K562 (cell line): ENCODE results near the gene LRRC8A. TPM values are rescaled to one million over a fixed set of nuclear protein-coding genes. Genes with fewer than 3 reads are reported as not detected.

ENCODE experiments used
- CGGBP1 ChIP-seq: fragments of 250-450 bp; sonication (Bioruptor Pico); IDR thresholded peaks from 2 replicates; pipeline ENCODE4 v1.9.0; 2021; ENCODE audit warnings: mild to moderate bottlenecking
- COPS2 ChIP-seq: fragments of 450-650 bp; conservative IDR thresholded peaks from 2 replicates; pipeline ENCODE4 v1.6.1; 2016; ENCODE audit warnings: mild to moderate bottlenecking, moderate library complexity
- CREB3L1 ChIP-seq: fragments of 450-650 bp; IDR thresholded peaks from 2 replicates; pipeline ENCODE4 v1.6.1; 2014; ENCODE audit warnings: low read depth, mild to moderate bottlenecking, moderate library complexity, borderline replicate concordance
- ESRRA ChIP-seq: fragments of 450-650 bp; IDR thresholded peaks from 2 replicates; pipeline ENCODE4 v1.6.1; 2014; ENCODE audit warnings: low read depth, mild to moderate bottlenecking, moderate library complexity, borderline replicate concordance
- KDM4B ChIP-seq, 2 experiments: fragments of 450-650 bp in 1 of 2; sonication (generic) in 1 of 2; IDR thresholded peaks; 2 replicates each; pipeline ENCODE4 v1.6.1; 2016 to 2017; ENCODE audit warnings: borderline replicate concordance in 2 of 2, antibody characterized with exemption in 1 of 2, low read depth in 1 of 2, mild to moderate bottlenecking in 1 of 2
- NCOA1 ChIP-seq: fragments of 450-650 bp; IDR thresholded peaks from 2 replicates; pipeline ENCODE4 v1.6.1; 2016; ENCODE audit warnings: low read depth
- POLR2B ChIP-seq: fragments of 450-650 bp; IDR thresholded peaks from 2 replicates; pipeline ENCODE4 v1.6.1; 2018; ENCODE audit warnings: low read depth; ENCODE audit not compliant: partially characterized antibody
- POLR2G ChIP-seq: fragments of 200-400 bp; formaldehyde crosslinking; IDR thresholded peaks from 2 replicates; pipeline ENCODE4 v1.6.1; 2017; ENCODE audit warnings: low read depth, mild to moderate bottlenecking, antibody characterized with exemption, low read length, moderate library complexity
- PTTG1 ChIP-seq: fragments of 450-650 bp; IDR thresholded peaks from 2 replicates; pipeline ENCODE4 v1.6.1; 2016; ENCODE audit warnings: low read depth, mild to moderate bottlenecking, missing genetic modification characterization, missing compliant biosample characterization
- RAD21 ChIP-seq, 2 experiments: fragments of 250-450 bp in 1 of 2; fragments of 450-650 bp in 1 of 2; sonication (Bioruptor Pico) in 1 of 2; formaldehyde crosslinking in 1 of 2; IDR thresholded peaks in 1 of 2; conservative IDR thresholded peaks in 1 of 2; 2 replicates each; pipeline versions ENCODE4 v1.4.0 to v1.8.0; 2020 to 2022; ENCODE audit warnings: mild to moderate bottlenecking in 2 of 2, moderate library complexity in 1 of 2
- RBBP5 ChIP-seq: fragments of 200-600 bp; sonication (generic); IDR thresholded peaks from 2 replicates; pipeline ENCODE4 v1.6.1; 2012; ENCODE audit warnings: borderline replicate concordance, mild to moderate bottlenecking, low read length, control low read depth, inconsistent platforms; ENCODE audit not compliant: insufficient read depth, poor library complexity, severe bottlenecking
- SIN3B ChIP-seq: fragments of 450-650 bp; IDR thresholded peaks from 2 replicates; pipeline ENCODE4 v1.6.1; 2017; ENCODE audit warnings: low read depth, mild to moderate bottlenecking, moderate library complexity
- SMARCE1 ChIP-seq: fragments of 450-650 bp; IDR thresholded peaks from 2 replicates; pipeline ENCODE4 v1.7.1; 2016; ENCODE audit warnings: mild to moderate bottlenecking
- YY1 ChIP-seq, 3 experiments: IDR thresholded peaks; 2 replicates each; pipeline ENCODE4 v1.6.1; 2011; ENCODE audit warnings: low read length in 2 of 3, mild to moderate bottlenecking in 2 of 3, moderate library complexity in 2 of 3, borderline replicate concordance in 1 of 3, control low read depth in 1 of 3, low read depth in 1 of 3; ENCODE audit not compliant: insufficient read depth in 3 of 3, insufficient replicate concordance in 2 of 3, control insufficient read depth in 1 of 3, insufficient read length in 1 of 3; ENCODE audit errors: extremely low read depth in 1 of 3
- ZNF146 ChIP-seq: IDR thresholded peaks from one replicate; pipeline ENCODE4 v1.6.1; 2018; ENCODE audit warnings: missing compliant biosample characterization; ENCODE audit not compliant: unreplicated experiment
- polyA plus RNA-seq, 8 experiments: library from polyadenylated mRNA; depleted of rRNA in 4 of 8; stranded (reverse) in 5 of 8; unstranded in 3 of 8; fragments of >200 nt; fragmentation: Nextera tagmentation in 2 of 8; fragmentation: Illumina TruSeq in 1 of 8; extraction: Ambion mirVana in 2 of 8; extraction: Trizol in 1 of 8; gene quantifications; 2 replicates each; pipeline versions ENCODE4 v1.2.1 to v1.2.3, GENCODE V29; 2011 to 2014; ENCODE audit warnings: inconsistent platforms in 1 of 8, missing spikeins in 1 of 8
- total RNA-seq, 7 experiments: library from RNA; depleted of rRNA in 6 of 7; stranded (reverse); fragments of >200 nt in 6 of 7; fragmentation: Illumina TruSeq in 2 of 7; extraction: Trizol in 2 of 7; gene quantifications; 2 replicates each; pipeline versions ENCODE4 v1.2.1 to v1.2.3, GENCODE V29; 2011 to 2021; ENCODE audit warnings: low replicate concordance in 1 of 7
- TF ChIP-seq, protein P1 (sequence below), 2 experiments: fragments of 450-650 bp; IDR thresholded peaks; 2 replicates each; pipeline ENCODE4 v1.6.1; 2018; ENCODE audit warnings: mild to moderate bottlenecking in 2 of 2, low read depth in 1 of 2; ENCODE audit not compliant: partially characterized antibody in 2 of 2
- TF ChIP-seq, protein P2 (sequence below): fragments of 250-450 bp; sonication (Bioruptor Pico); IDR thresholded peaks from 2 replicates; pipeline ENCODE4 v1.8.0; 2021; ENCODE audit warnings: moderate library complexity, mild to moderate bottlenecking, inconsistent platforms

The LRRC8A gene
- total and polyA plus RNA-seq, 9 of the 15 experiments (the other 6 are each of a cell fraction or from before 2014, with no cell fraction given): 2.9 to 24.7 (median 8.9) TPM

DNA sequence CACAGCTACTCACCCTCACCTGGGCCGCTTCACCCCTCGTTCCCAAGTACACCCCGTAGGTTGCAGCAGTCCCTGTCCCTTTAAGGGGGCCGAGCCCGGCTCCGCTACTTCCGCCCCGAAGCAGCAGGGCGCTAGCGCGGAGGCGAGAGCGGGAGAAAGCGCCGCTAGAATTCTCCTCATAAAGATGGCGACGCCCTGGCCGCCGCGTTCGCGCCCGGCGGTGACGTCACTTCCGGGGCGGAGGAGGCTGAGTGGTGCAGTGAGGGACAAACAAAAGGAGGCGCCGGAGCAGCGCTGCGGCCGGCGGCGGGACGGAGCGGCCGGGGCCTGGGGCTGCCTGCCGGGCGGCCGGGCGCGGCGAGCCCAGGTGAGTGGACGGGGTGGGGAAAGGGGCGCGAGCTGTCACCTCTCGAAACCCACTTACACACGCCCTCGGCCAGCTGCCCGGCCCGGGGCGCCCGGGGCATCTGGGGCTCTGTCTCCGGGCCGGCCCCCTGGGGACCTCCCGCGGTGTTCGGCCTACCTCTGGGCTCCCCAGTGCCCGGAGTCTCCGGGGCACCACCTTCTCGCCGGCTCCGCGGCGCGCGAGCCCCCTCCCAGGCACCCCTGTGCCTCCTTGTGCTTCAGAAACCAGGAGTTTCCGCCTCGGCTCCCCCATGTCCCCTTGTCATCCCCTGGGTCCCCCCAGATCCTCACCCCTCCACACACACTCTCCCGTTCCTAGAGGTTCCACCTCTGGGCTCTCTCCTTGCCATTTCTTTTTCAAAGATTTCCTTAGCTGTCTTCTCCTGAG, at the start of gene LRRC8A, which contains the start of gene KYAT1 (continued):
- TF ChIP-seq SMARCE1 (no peak), RAD21 (CRISPR knock-in tag; conservative IDR thresholded peaks at IDR 0.05 in 1 of 2, IDR thresholded peaks at IDR 0.05 in 1 of 2) (no peak), COPS2 (no peak), ESRRA (peak; percentile 32; the same call in 1 of the 2 replicates), POLR2B (no peak), CREB3L1 (peak; percentile 73), NCOA1 (peak; percentile 91), PTTG1 (tag) (no peak), RBBP5 (peak; percentile 73), POLR2G (peak; percentile 98), ZNF146 (peak; percentile 2), CGGBP1 (CRISPR knock-in tag) (no peak), KDM4B (IDR thresholded peaks at IDR 0.05; ENCODE audit: borderline replicate concordance in 2 of 2, low read depth in 1 of 2) (no peak), YY1 (IDR thresholded peaks at IDR 0.05; ENCODE audit: borderline replicate concordance in 1 of 3, control insufficient read depth in 1 of 3, extremely low read depth in 1 of 3, insufficient read depth in 3 of 3, insufficient read length in 1 of 3, insufficient replicate concordance in 2 of 3, low read depth in 1 of 3, low read length in 2 of 3) (peak; percentile 92 to 99 (median 99)), SIN3B (peak; percentile 70)
- TF ChIP-seq, protein P1, sequence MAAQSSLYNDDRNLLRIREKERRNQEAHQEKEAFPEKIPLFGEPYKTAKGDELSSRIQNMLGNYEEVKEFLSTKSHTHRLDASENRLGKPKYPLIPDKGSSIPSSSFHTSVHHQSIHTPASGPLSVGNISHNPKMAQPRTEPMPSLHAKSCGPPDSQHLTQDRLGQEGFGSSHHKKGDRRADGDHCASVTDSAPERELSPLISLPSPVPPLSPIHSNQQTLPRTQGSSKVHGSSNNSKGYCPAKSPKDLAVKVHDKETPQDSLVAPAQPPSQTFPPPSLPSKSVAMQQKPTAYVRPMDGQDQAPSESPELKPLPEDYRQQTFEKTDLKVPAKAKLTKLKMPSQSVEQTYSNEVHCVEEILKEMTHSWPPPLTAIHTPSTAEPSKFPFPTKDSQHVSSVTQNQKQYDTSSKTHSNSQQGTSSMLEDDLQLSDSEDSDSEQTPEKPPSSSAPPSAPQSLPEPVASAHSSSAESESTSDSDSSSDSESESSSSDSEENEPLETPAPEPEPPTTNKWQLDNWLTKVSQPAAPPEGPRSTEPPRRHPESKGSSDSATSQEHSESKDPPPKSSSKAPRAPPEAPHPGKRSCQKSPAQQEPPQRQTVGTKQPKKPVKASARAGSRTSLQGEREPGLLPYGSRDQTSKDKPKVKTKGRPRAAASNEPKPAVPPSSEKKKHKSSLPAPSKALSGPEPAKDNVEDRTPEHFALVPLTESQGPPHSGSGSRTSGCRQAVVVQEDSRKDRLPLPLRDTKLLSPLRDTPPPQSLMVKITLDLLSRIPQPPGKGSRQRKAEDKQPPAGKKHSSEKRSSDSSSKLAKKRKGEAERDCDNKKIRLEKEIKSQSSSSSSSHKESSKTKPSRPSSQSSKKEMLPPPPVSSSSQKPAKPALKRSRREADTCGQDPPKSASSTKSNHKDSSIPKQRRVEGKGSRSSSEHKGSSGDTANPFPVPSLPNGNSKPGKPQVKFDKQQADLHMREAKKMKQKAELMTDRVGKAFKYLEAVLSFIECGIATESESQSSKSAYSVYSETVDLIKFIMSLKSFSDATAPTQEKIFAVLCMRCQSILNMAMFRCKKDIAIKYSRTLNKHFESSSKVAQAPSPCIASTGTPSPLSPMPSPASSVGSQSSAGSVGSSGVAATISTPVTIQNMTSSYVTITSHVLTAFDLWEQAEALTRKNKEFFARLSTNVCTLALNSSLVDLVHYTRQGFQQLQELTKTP (IDR thresholded peaks at IDR 0.05; ENCODE audit: low read depth in 1 of 2, partially characterized antibody in 2 of 2): no peak
- TF ChIP-seq, protein P2, sequence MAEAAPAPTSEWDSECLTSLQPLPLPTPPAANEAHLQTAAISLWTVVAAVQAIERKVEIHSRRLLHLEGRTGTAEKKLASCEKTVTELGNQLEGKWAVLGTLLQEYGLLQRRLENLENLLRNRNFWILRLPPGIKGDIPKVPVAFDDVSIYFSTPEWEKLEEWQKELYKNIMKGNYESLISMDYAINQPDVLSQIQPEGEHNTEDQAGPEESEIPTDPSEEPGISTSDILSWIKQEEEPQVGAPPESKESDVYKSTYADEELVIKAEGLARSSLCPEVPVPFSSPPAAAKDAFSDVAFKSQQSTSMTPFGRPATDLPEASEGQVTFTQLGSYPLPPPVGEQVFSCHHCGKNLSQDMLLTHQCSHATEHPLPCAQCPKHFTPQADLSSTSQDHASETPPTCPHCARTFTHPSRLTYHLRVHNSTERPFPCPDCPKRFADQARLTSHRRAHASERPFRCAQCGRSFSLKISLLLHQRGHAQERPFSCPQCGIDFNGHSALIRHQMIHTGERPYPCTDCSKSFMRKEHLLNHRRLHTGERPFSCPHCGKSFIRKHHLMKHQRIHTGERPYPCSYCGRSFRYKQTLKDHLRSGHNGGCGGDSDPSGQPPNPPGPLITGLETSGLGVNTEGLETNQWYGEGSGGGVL (CRISPR knock-in tag): no peak
